GM18870 (cell line): ENCODE results near the gene BLOC1S4.

Experiments
- ATAC-seq: cut with Tn5 transposase; IDR thresholded peaks from one replicate; pipeline ENCODE4 v1.9.1; 2021; ENCODE audit warnings: moderate library complexity; ENCODE audit not compliant: unreplicated experiment

The BLOC1S4 gene

GRCh38 chr4:6760865-6761264, 44.9 kb downstream of the BLOC1S4 start:
- ATAC-seq: no peak

- ATAC-seq: no peak
Observed at GRCh38 chr4:6761649-6762615, 46.0 kb downstream of the BLOC1S4 start.

- no peak for ATAC-seq
Observed at GRCh38 chr4:6763330-6763851, 47.4 kb downstream of the BLOC1S4 start.

- ATAC-seq: no peak
Observed at GRCh38 chr4:6764976-6765620, 49.1 kb downstream of the BLOC1S4 start.

GRCh38 chr4:6765703-6766102, 49.7 kb downstream of the BLOC1S4 start:
- ATAC-seq: no peak
